ENCODE results near the gene XPO4.

Gene XPO4

GRCh38 chr13:20826301-20826700, 76.2 kb downstream of the XPO4 start:
- DNase-seq: no peak

- DNase-seq: no peak
Observed at GRCh38 chr13:20825477-20825875, 77.1 kb downstream of the XPO4 start.

- no peak for DNase-seq
Observed at GRCh38 chr13:20824762-20825476, 77.6 kb downstream of the XPO4 start.

GRCh38 chr13:20823071-20823470, 79.5 kb downstream of the XPO4 start:
- no peak for DNase-seq

GRCh38 chr13:20822406-20822805, 80.1 kb downstream of the XPO4 start:
- no peak for DNase-seq

GRCh38 chr13:20819715-20820114, 82.8 kb downstream of the XPO4 start:
- no peak for DNase-seq

GRCh38 chr13:20815464-20815863, 87.1 kb downstream of the XPO4 start:
- no peak for DNase-seq

- no peak for DNase-seq
Observed at GRCh38 chr13:20814224-20814910, 88.2 kb downstream of the XPO4 start.

GRCh38 chr13:20812890-20813289, 89.7 kb downstream of the XPO4 start:
- DNase-seq: no peak

GRCh38 chr13:20810808-20811207, 91.7 kb downstream of the XPO4 start:
- no peak for DNase-seq

GRCh38 chr13:20808874-20809273, 93.7 kb downstream of the XPO4 start:
- no peak for DNase-seq

- no peak for DNase-seq
Observed at GRCh38 chr13:20803180-20803965, 99.2 kb downstream of the XPO4 start.

- DNase-seq: no peak
Observed at GRCh38 chr13:20801707-20802106, 100.8 kb downstream of the XPO4 start.

- no peak for DNase-seq
Observed at GRCh38 chr13:20799726-20800416, 102.7 kb downstream of the XPO4 start.

- no peak for DNase-seq
Observed at GRCh38 chr13:20798027-20798426, 104.5 kb downstream of the XPO4 start.

- no peak for DNase-seq
Observed at GRCh38 chr13:20796791-20797508, 105.6 kb downstream of the XPO4 start.

- DNase-seq: no peak
Observed at GRCh38 chr13:20789665-20790064, 112.9 kb downstream of the XPO4 start.

GRCh38 chr13:20788312-20788711, 114.2 kb downstream of the XPO4 start:
- DNase-seq: no peak

- DNase-seq: no peak
Observed at GRCh38 chr13:20787180-20787579, 115.4 kb downstream of the XPO4 start.

- DNase-seq: no peak
Observed at GRCh38 chr13:20782116-20782708, 120.3 kb downstream of the XPO4 start.

GRCh38 chr13:20780317-20780716, 122.2 kb downstream of the XPO4 start:
- no peak for DNase-seq

GRCh38 chr13:20779405-20779804, 123.1 kb downstream of the XPO4 start:
- no peak for DNase-seq

All from NCI-H345 (cell line).